Activated naive CD8-positive, alpha-beta T cell treated with anti-CD3 and anti-CD28 coated beads for 36 hours (primary cell): ENCODE results near the gene GLP1R. TPM values are rescaled to one million over a fixed set of nuclear protein-coding genes. Genes with fewer than 3 reads are reported as not detected.

Source experiments
- DNase-seq: peaks from one replicate; pipeline ENCODE4 v3.0.0; 2021
- H3K27ac Mint-ChIP-seq: one replicate; pipeline ENCODE4 v1.8.0; 2022; ENCODE audit warnings: mild to moderate bottlenecking, moderate library complexity, mixed read lengths
- H3K27me3 Mint-ChIP-seq: one replicate; pipeline ENCODE4 v1.8.0; 2022; ENCODE audit warnings: mild to moderate bottlenecking, mixed read lengths
- H3K36me3 Mint-ChIP-seq: one replicate; pipeline ENCODE4 v1.8.0; 2021; ENCODE audit warnings: mild to moderate bottlenecking, mixed read lengths
- H3K4me1 Mint-ChIP-seq: one replicate; pipeline ENCODE4 v1.8.0; 2021; ENCODE audit warnings: mixed read lengths
- H3K4me3 Mint-ChIP-seq: one replicate; pipeline ENCODE4 v1.8.0; 2022; ENCODE audit warnings: mild to moderate bottlenecking, moderate library complexity, mixed read lengths
- H3K9me3 Mint-ChIP-seq: one replicate; pipeline ENCODE4 v1.8.0; 2022; ENCODE audit warnings: mixed read lengths
- total RNA-seq, 2 experiments: library from RNA; stranded (reverse); gene quantifications; one replicate each; pipeline ENCODE4 v1.2.3, GENCODE V29; 2021

GLP1R gene
- under 1 TPM; 0.43 to 0.56 TPM for total RNA-seq

GRCh38 chr6:39048481-39049399 lies at the start of gene GLP1R:
Gene GLP1R, plus strand, starts transcription at chr6:39048781. Its CDS starts 60 bp downstream, at chr6:39048841.
- Mint-ChIP-seq H3K9me3 (no peaks in the 10 kb centered on the region), H3K27me3 (peaks cover 47% of the 10 kb centered on the region), H3K4me1 (peaks cover 28% of the 10 kb centered on the region), H3K27ac (no peak within 1 kb of the TSS), H3K4me3 (peak within 1 kb of the TSS; percentile 77), H3K36me3 (no peaks in the 10 kb centered on the region)
- peak; percentile 33 for DNase-seq

DNA sequence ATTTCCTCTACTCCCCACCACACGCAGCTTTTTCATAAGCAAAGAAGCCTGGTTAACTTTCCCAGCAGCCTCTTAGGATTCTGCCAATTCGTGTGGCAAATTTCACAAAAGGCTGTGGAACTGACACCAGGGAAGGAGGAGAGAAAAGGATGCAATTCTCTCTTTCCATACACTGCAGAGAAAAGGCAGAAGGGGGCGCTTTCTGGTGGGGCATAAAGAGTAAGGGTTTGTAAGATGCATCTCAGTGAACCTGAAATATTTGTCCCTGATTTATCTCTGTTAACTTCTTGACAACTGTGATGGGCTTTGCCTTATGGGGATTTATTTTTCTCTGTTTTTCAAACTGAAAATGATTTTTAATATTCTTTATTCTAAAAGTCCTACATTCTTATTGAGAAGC lies 45.5 kb upstream of the GLP1R start:
- no peaks in the 10 kb centered on the region for H3K36me3 Mint-ChIP-seq

GRCh38 chr6:39003492-39003891 lies 45.1 kb upstream of the GLP1R start:
- DNase-seq = no peak
- Mint-ChIP-seq H3K27ac (no peak overlapping the region), H3K4me1 (no peaks in the 10 kb centered on the region), H3K36me3 (no peaks in the 10 kb centered on the region), H3K9me3 (no peaks in the 10 kb centered on the region), H3K4me3 (no peak overlapping the region), H3K27me3 (peaks cover 28% of the 10 kb centered on the region)

More for the DNA sequence above, 45.5 kb upstream of the GLP1R start:
- no peak overlapping the region for H3K4me3 Mint-ChIP-seq
- peak; percentile 6 for DNase-seq
- H3K9me3 Mint-ChIP-seq = no peaks in the 10 kb centered on the region
- peaks cover 24% of the 10 kb centered on the region for H3K27me3 Mint-ChIP-seq
- H3K27ac Mint-ChIP-seq = no peak overlapping the region
- no peaks in the 10 kb centered on the region for H3K4me1 Mint-ChIP-seq

DNA sequence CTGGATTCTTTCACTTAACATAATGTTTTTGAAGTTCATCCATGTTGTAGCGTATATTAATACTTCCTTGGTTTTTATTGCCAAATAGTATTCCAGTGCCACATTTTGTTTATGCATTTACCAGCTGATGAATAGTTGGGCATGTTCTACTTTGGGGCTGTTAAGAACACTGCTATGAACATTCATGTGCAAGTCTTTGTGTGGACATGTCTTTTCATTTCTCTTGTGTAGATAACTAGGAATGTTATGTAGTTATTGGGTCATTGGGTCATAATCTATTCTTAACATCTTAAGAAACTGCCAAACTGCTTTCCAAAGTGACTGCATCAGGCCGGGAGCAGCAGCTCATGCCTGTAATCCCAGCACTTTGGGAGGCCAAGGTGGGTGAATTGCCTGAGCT lies 43.8 kb upstream of the GLP1R start:
- Mint-ChIP-seq H3K27me3 (peaks cover 41% of the 10 kb centered on the region), H3K27ac (no peak overlapping the region), H3K9me3 (no peaks in the 10 kb centered on the region), H3K4me3 (no peak overlapping the region), H3K4me1 (no peaks in the 10 kb centered on the region), H3K36me3 (no peaks in the 10 kb centered on the region)
- DNase-seq = no peak

DNA sequence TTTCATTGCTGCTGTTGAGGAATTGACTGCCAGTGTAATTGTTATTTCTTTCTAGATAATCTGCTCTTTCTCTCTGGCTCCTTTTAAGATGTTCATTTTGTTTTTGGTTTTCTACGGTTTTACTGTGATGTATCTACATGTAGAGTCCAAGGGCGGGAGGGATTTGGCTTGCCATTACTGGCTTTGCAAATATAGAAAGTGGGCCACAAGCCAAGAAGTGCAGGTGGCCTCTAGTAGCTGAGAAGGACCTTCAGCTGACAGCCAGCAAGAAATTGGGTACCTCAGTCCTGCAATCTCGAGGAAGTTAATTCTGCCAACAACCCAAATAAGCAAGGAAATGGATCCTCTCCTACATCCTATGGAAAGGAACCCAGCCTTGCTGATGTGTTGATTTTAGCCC lies 42.8 kb upstream of the GLP1R start:
- Mint-ChIP-seq H3K27ac (no peak overlapping the region), H3K4me3 (no peak overlapping the region), H3K9me3 (no peaks in the 10 kb centered on the region), H3K36me3 (no peaks in the 10 kb centered on the region), H3K27me3 (peaks cover 41% of the 10 kb centered on the region), H3K4me1 (no peaks in the 10 kb centered on the region)
- no peak for DNase-seq

GRCh38 chr6:39007575-39007974 lies 41.0 kb upstream of the GLP1R start:
- no peaks in the 10 kb centered on the region for H3K9me3 Mint-ChIP-seq

GRCh38 chr6:39008737-39009136 lies 39.8 kb upstream of the GLP1R start:
- DNase-seq = no peak
- H3K4me1 Mint-ChIP-seq = no peaks in the 10 kb centered on the region
- no peaks in the 10 kb centered on the region for H3K9me3 Mint-ChIP-seq
- no peak overlapping the region for H3K27ac Mint-ChIP-seq
- H3K27me3 Mint-ChIP-seq = peaks cover 63% of the 10 kb centered on the region
- no peaks in the 10 kb centered on the region for H3K36me3 Mint-ChIP-seq
- H3K4me3 Mint-ChIP-seq = no peak overlapping the region

More at GRCh38 chr6:39007575-39007974, 41.0 kb upstream of the GLP1R start:
- H3K27ac Mint-ChIP-seq = no peak overlapping the region
- H3K4me3 Mint-ChIP-seq = no peak overlapping the region
- no peaks in the 10 kb centered on the region for H3K4me1 Mint-ChIP-seq
- DNase-seq = no peak
- H3K27me3 Mint-ChIP-seq = peaks cover 52% of the 10 kb centered on the region
- H3K36me3 Mint-ChIP-seq = no peaks in the 10 kb centered on the region

DNA sequence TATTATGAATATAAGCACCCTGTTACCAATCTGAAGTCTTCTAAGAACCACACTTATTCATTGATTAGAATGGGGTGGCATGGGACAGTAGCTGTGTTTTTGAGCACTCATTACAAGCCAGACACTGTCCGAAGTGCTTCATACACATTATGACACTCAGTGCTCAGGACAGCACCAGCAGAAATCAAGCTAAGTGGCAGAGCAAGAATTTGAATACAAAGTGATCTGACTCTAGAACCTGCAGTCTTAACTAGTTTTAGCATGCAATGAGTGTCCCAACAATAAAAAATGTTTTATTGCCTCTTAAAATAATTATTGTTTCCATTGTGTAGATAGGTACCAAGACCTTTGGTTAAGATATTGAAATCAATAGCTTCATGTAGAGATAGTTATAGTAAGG lies 39.1 kb upstream of the GLP1R start:
- H3K4me3 Mint-ChIP-seq = no peak overlapping the region
- no peak for DNase-seq
- H3K4me1 Mint-ChIP-seq = no peaks in the 10 kb centered on the region
- no peaks in the 10 kb centered on the region for H3K36me3 Mint-ChIP-seq
- peaks cover 67% of the 10 kb centered on the region for H3K27me3 Mint-ChIP-seq
- H3K9me3 Mint-ChIP-seq = no peaks in the 10 kb centered on the region
- H3K27ac Mint-ChIP-seq = no peak overlapping the region

DNA sequence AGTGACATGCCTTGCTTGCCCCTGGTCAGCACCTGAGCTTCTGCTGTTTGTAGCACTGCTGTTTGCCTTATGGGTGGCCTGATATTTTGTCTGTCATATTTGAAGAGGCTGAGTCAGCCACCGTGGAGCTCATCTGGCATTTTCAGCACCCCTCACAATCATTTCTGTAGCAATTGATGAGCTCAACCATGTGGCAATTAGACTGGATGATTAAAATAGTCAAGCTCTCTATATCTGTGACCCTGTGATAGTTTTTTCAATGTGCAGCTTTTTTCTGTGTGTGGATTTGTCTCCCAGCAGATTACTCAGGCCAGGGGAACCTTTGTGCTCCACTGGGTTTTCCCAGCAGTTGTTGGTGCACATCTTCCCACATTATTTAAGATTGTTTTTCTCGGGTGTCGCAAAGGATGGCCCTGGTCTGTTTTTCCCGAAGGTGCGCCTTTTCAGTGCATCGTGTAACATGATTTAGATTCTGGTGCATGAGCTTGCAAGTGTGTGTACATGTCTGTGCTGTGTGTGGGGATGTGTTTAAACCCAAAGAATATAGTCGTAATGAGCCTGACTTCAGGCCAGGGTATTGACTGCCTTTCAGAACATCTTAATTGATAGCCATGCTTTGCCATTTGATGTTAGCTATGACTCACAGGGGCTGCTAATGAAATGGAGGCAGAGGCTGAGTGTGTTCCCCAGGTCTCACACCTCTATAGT lies 31.6 kb upstream of the GLP1R start:
- no peaks in the 10 kb centered on the region for H3K36me3 Mint-ChIP-seq
- H3K27me3 Mint-ChIP-seq = peaks cover 26% of the 10 kb centered on the region
- DNase-seq = no peak
- H3K4me3 Mint-ChIP-seq = no peak overlapping the region
- H3K4me1 Mint-ChIP-seq = no peaks in the 10 kb centered on the region
- H3K9me3 Mint-ChIP-seq = no peaks in the 10 kb centered on the region
- no peak overlapping the region for H3K27ac Mint-ChIP-seq

- Mint-ChIP-seq H3K27ac (no peak overlapping the region), H3K9me3 (no peaks in the 10 kb centered on the region), H3K4me1 (no peaks in the 10 kb centered on the region), H3K36me3 (no peaks in the 10 kb centered on the region), H3K4me3 (no peak overlapping the region), H3K27me3 (peaks cover 21% of the 10 kb centered on the region)
- no peak for DNase-seq
Measured at GRCh38 chr6:39017547-39017880, 31.1 kb upstream of the GLP1R start.

DNA sequence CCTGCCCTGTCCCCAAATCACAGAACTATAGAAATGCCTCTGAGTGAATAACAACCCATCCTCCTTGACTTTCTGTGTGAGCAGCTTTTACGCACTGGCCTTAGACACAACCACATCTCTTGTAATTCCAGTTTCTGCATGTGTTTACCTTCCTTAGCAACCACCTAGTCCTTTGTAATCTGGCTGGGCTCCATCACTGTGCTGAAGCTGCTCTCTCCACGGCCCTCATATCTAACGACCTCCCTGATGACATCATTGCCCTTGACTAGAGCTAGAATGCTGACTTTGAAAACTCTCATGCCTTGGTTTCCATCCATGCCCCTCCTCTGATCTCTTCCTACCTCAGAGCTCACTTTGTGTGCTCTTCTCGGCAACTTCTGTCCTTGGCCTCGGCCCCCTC lies 30.5 kb upstream of the GLP1R start:
- H3K36me3 Mint-ChIP-seq = no peaks in the 10 kb centered on the region
- DNase-seq = no peak
- H3K4me1 Mint-ChIP-seq = no peaks in the 10 kb centered on the region
- no peaks in the 10 kb centered on the region for H3K9me3 Mint-ChIP-seq
- H3K27me3 Mint-ChIP-seq = peaks cover 16% of the 10 kb centered on the region
- no peak overlapping the region for H3K4me3 Mint-ChIP-seq
- no peak overlapping the region for H3K27ac Mint-ChIP-seq

- no peaks in the 10 kb centered on the region for H3K36me3 Mint-ChIP-seq
- H3K27me3 Mint-ChIP-seq = peaks cover 10% of the 10 kb centered on the region
- DNase-seq = no peak
- H3K4me3 Mint-ChIP-seq = no peak overlapping the region
- H3K4me1 Mint-ChIP-seq = no peaks in the 10 kb centered on the region
- H3K9me3 Mint-ChIP-seq = no peaks in the 10 kb centered on the region
- H3K27ac Mint-ChIP-seq = no peak overlapping the region
Measured at GRCh38 chr6:39020136-39020535, 28.4 kb upstream of the GLP1R start.

DNA sequence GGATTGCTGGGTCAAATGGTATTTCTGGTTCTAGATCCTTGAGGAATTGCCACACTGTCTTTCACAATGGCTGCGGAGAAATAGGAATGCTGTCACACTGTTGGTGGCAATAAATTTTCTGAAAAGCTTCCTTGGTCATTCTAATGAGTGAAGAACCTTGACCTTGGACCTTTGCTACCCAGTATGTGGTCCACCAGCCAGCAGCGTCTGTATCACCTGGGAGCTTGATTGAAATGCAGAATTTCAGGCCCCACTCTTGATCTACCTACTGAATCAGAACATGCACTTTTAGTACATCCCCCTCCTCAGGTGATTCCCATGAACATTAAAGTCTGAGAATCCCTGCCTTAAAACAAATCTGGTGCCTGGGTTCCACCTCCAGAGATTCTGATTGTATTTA lies 27.5 kb upstream of the GLP1R start:
- H3K4me1 Mint-ChIP-seq = no peaks in the 10 kb centered on the region
- no peak overlapping the region for H3K4me3 Mint-ChIP-seq
- no peaks in the 10 kb centered on the region for H3K36me3 Mint-ChIP-seq
- no peak for DNase-seq
- peaks cover 7% of the 10 kb centered on the region for H3K27me3 Mint-ChIP-seq
- H3K27ac Mint-ChIP-seq = no peak overlapping the region
- H3K9me3 Mint-ChIP-seq = no peaks in the 10 kb centered on the region

DNA sequence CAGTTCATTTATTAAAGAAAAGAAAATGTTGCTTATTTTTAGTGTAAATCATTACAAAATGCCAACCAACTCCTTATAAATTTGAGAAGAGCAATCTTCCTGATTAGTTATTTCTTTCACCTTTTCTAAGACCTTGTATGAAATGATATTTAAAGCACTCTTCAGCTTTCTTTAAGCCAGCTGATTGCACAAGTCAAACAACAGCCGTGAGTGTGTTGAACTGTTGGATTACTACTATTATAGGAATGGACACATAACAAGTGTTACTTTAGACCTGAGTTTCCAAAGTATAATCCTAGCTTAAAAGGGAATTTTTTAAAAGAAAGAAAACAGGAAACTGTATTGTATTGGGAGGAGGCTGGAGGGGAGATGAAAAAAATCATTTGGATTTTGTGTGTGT lies 26.8 kb upstream of the GLP1R start:
- Mint-ChIP-seq H3K4me3 (no peak overlapping the region), H3K9me3 (no peaks in the 10 kb centered on the region), H3K27me3 (peaks cover 14% of the 10 kb centered on the region), H3K36me3 (no peaks in the 10 kb centered on the region), H3K4me1 (no peaks in the 10 kb centered on the region), H3K27ac (no peak overlapping the region)
- no peak for DNase-seq

DNA sequence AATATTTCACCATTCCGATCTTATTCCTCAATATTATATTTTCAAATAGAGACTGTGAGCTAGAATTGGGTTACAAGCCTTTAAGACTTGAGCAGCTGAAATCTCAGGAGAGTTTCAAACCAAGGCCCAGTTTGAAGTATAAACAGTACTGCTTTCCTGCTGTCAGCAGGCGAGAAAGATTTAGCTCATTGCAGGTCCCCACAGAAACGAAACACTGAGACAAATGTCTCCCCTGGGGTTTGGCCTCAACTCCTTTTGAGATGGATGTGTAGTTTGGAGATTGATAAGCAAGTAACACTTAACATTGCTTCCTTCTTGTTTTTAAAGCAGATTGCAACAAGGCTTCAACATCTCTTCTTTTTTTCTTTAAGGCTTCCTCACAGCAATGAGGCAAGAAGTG lies 22.4 kb upstream of the GLP1R start:
- Mint-ChIP-seq H3K27me3 (peaks cover 28% of the 10 kb centered on the region), H3K4me1 (no peaks in the 10 kb centered on the region), H3K4me3 (no peak overlapping the region), H3K9me3 (no peaks in the 10 kb centered on the region), H3K27ac (no peak overlapping the region), H3K36me3 (no peaks in the 10 kb centered on the region)
- DNase-seq = no peak
